ENCODE data around the gene SLU7.

DNA sequence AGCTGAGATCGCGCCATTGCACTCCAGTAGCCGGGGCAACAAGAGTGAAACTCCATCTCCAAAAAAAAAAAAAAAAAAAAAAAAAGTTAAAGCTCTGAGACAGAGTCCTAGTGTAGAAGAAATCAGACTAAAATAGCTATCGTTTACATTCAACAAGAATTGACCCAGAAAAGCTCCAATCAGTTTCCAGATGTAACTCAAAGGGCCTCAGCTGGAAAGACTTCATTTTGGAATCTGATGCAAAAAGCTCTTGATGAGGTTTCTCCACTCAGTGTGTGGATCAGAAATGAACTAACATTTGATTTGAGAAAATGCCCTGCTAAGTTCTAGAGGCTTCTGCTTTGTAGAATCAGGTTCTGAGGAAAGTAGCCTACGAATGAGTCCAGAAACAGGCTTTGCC, 41.2 kb downstream of the SLU7 start:
- TF ChIP-seq, protein P1, sequence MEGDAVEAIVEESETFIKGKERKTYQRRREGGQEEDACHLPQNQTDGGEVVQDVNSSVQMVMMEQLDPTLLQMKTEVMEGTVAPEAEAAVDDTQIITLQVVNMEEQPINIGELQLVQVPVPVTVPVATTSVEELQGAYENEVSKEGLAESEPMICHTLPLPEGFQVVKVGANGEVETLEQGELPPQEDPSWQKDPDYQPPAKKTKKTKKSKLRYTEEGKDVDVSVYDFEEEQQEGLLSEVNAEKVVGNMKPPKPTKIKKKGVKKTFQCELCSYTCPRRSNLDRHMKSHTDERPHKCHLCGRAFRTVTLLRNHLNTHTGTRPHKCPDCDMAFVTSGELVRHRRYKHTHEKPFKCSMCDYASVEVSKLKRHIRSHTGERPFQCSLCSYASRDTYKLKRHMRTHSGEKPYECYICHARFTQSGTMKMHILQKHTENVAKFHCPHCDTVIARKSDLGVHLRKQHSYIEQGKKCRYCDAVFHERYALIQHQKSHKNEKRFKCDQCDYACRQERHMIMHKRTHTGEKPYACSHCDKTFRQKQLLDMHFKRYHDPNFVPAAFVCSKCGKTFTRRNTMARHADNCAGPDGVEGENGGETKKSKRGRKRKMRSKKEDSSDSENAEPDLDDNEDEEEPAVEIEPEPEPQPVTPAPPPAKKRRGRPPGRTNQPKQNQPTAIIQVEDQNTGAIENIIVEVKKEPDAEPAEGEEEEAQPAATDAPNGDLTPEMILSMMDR (conservative IDR thresholded peaks at IDR 0.05 in 1 of 2, IDR thresholded peaks at IDR 0.05 in 1 of 2; ENCODE audit: extremely low read depth in 1 of 2, insufficient read depth in 1 of 2, low read depth in 1 of 2, low read length in 2 of 2): no peak
- no peak for TF ChIP-seq EZH2 (IDR thresholded peaks at IDR 0.05; ENCODE audit: borderline replicate concordance, low read length)
